Liver (tissue), 9 donors: Measurements from ENCODE around the gene GINS2. TPM values are rescaled to one million over a fixed set of nuclear protein-coding genes. Genes with fewer than 3 reads are reported as not detected.

Experiments
- DNase-seq: peaks from one replicate; pipeline ENCODE4 v3.0.0-alpha.2; 2017; ENCODE audit warnings: low spot score
- H3K27ac ChIP-seq, 2 donors: one replicate each; pipeline ENCODE4 v1.7.0; 2013; ENCODE audit warnings: inconsistent platforms in 2 of 2, low read length in 2 of 2, control low read depth in 1 of 2, low read depth in 1 of 2, mild to moderate bottlenecking in 1 of 2
- H3K27me3 ChIP-seq, 4 donors: one replicate each; pipeline versions ENCODE4 v1.6.1 to v1.7.0; 2013; ENCODE audit warnings: low read length in 3 of 4, inconsistent platforms in 1 of 4, mild to moderate bottlenecking in 1 of 4, moderate library complexity in 1 of 4; ENCODE audit not compliant: control insufficient read depth in 4 of 4, insufficient read depth in 4 of 4
- H3K36me3 ChIP-seq, 4 donors: one replicate each; pipeline versions ENCODE4 v1.6.1 to v1.7.0; 2013; ENCODE audit warnings: low read length in 3 of 4, mild to moderate bottlenecking in 3 of 4, low read depth in 1 of 4, moderate library complexity in 1 of 4; ENCODE audit not compliant: control insufficient read depth in 4 of 4, insufficient read depth in 3 of 4
- H3K4me1 ChIP-seq, 4 donors: one replicate each; pipeline versions ENCODE4 v1.6.1 to v1.7.0; 2013; ENCODE audit warnings: low read length in 3 of 4, mild to moderate bottlenecking in 3 of 4, moderate library complexity in 1 of 4; ENCODE audit not compliant: control insufficient read depth in 4 of 4, insufficient read depth in 4 of 4
- H3K4me3 ChIP-seq, 3 donors: one replicate each; pipeline versions ENCODE4 v1.6.1 to v1.7.0; 2013; ENCODE audit warnings: low read length in 3 of 3, control low read depth in 1 of 3, low read depth in 1 of 3, mild to moderate bottlenecking in 1 of 3
- H3K9ac ChIP-seq, 2 donors: one replicate each; pipeline ENCODE4 v1.7.0; 2013; ENCODE audit warnings: low read length in 2 of 2, mild to moderate bottlenecking in 2 of 2, moderate library complexity in 2 of 2, control low read depth in 1 of 2, low read depth in 1 of 2
- H3K9me3 ChIP-seq, 4 donors: one replicate each; pipeline versions ENCODE4 v1.6.1 to v1.7.0; 2013; ENCODE audit warnings: low read length in 3 of 4; ENCODE audit not compliant: control insufficient read depth in 4 of 4
- EGR1 ChIP-seq, 2 donors: IDR thresholded peaks; 2 replicates each; pipeline ENCODE4 v1.6.1; 2016 to 2018; ENCODE audit warnings: antibody characterized with exemption in 2 of 2, low read depth in 2 of 2
- FOXA2 ChIP-seq: IDR thresholded peaks from 2 replicates; pipeline ENCODE4 v1.6.1; 2016; ENCODE audit warnings: antibody characterized with exemption
- GABPA ChIP-seq, 2 donors: IDR thresholded peaks in 1 of 2; conservative IDR thresholded peaks in 1 of 2; 2 replicates each; pipeline ENCODE4 v1.6.1; 2016; ENCODE audit warnings: antibody characterized with exemption in 2 of 2, mild to moderate bottlenecking in 1 of 2, moderate library complexity in 1 of 2
- HNF4A ChIP-seq, 2 donors: conservative IDR thresholded peaks; 2 replicates each; pipeline ENCODE4 v1.6.1; 2016; ENCODE audit warnings: antibody characterized with exemption in 2 of 2, mild to moderate bottlenecking in 2 of 2
- NR2F2 ChIP-seq: IDR thresholded peaks from 2 replicates; pipeline ENCODE4 v1.6.1; 2016; ENCODE audit warnings: antibody characterized with exemption
- RAD21 ChIP-seq, 2 donors: IDR thresholded peaks; 2 replicates each; pipeline ENCODE4 v1.6.1; 2016; ENCODE audit warnings: antibody characterized with exemption in 2 of 2, mild to moderate bottlenecking in 2 of 2
- REST ChIP-seq: IDR thresholded peaks from 2 replicates; pipeline ENCODE4 v1.6.1; 2016; ENCODE audit warnings: antibody characterized with exemption, mild to moderate bottlenecking
- RXRA ChIP-seq, 2 donors: IDR thresholded peaks; 2 replicates each; pipeline ENCODE4 v1.6.1; 2017 to 2018; ENCODE audit warnings: antibody characterized with exemption in 2 of 2, mild to moderate bottlenecking in 1 of 2
- SP1 ChIP-seq: IDR thresholded peaks from 2 replicates; pipeline ENCODE4 v1.6.1; 2018; ENCODE audit warnings: antibody characterized with exemption, mild to moderate bottlenecking
- YY1 ChIP-seq: IDR thresholded peaks from 2 replicates; pipeline ENCODE4 v1.6.1; 2016; ENCODE audit warnings: antibody characterized with exemption, mild to moderate bottlenecking
- ZBTB33 ChIP-seq: IDR thresholded peaks from 2 replicates; pipeline ENCODE4 v1.6.1; 2016; ENCODE audit warnings: antibody characterized with exemption
- WGBS: extraction: QIAGEN DNeasy Blood & Tissue Kit; methylation state at CpG from one replicate; pipeline ENCODE4 v1.1.7; 2013; 5-methylcytosine and 5-hydroxymethylcytosine counted together
- polyA plus RNA-seq, 2 donors: library from polyadenylated mRNA; stranded (reverse) in 1 of 2; unstranded in 1 of 2; fragments of 200-250 nt in 1 of 2; fragments of >200 nt in 1 of 2; fragmentation: Nextera tagmentation in 1 of 2; extraction: Ambion mirVana in 1 of 2; gene quantifications; one replicate each; pipeline versions ENCODE4 v1.2.1 to v1.2.3, GENCODE V29; 2013 to 2015
- total RNA-seq, 2 donors: library from RNA; depleted of rRNA; stranded (reverse); fragments of >200 nt; gene quantifications; one replicate each; pipeline ENCODE4 v1.2.3, GENCODE V29; 2014
- TF ChIP-seq, protein P1 (sequence below): fragments of 150-350 bp; IDR thresholded peaks from 2 replicates; pipeline ENCODE4 v1.5.1; 2017; ENCODE audit warnings: improper control_type of control experiment, low read depth, low read length; ENCODE audit not compliant: missing input control
- TF ChIP-seq, protein P2 (sequence below): IDR thresholded peaks from 2 replicates; pipeline ENCODE4 v1.6.1; 2016; ENCODE audit warnings: antibody characterized with exemption
- donor health status: healthy.
- donor health status: healthy.
- donor health status: healthy.
- donor health status: healthy.
- donor health status: healthy.

Gene GINS2
- total and polyA plus RNA-seq, 4 donors = 0.17 to 9.3 (median 0.86) TPM

DNA sequence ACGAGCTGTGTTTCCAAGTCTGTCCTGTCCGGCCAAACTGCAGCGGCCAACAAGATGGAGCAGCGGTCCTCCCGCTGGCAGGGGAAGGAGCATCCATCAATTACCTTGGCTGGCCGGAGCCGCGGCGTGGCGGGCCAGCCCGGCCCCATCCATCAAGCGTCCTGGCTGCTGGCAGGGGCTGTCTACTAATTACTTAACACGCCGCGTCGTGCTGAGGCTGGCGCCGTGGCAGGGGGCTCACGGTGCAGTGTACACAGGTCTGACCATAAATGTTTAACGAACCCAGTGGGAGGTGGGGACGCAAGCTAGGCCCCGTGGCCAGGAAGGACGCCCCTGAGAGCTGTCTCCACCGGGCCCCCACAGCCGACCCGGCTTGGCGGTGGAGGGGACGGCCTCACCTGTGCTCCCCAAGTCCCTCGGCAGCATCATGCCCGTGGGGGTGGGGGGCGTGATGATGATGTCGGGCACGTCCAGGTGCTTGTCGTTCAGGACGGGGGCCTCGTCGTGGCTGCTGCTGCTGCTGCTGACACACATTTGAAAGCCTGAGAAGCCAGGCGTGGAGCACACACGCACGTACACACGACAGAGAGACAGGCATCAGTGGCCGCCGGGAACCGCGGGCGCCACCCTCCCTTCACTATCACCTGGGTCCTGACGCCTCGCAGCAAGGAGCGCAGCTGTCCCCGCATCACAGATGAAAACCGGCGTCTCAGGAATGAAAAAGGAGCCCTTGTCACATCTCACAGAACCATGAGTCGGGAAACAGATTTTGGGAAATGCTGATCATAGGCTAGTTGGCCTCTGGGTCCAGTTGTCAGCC lies 21.2 kb upstream of the GINS2 start:
- WGBS = 80% methylated on average over 53 of the region's 53 CpGs
- TF ChIP-seq, protein P1, sequence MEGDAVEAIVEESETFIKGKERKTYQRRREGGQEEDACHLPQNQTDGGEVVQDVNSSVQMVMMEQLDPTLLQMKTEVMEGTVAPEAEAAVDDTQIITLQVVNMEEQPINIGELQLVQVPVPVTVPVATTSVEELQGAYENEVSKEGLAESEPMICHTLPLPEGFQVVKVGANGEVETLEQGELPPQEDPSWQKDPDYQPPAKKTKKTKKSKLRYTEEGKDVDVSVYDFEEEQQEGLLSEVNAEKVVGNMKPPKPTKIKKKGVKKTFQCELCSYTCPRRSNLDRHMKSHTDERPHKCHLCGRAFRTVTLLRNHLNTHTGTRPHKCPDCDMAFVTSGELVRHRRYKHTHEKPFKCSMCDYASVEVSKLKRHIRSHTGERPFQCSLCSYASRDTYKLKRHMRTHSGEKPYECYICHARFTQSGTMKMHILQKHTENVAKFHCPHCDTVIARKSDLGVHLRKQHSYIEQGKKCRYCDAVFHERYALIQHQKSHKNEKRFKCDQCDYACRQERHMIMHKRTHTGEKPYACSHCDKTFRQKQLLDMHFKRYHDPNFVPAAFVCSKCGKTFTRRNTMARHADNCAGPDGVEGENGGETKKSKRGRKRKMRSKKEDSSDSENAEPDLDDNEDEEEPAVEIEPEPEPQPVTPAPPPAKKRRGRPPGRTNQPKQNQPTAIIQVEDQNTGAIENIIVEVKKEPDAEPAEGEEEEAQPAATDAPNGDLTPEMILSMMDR = no peak
- TF ChIP-seq SP1 (no peak), ZBTB33 (no peak), HNF4A (conservative IDR thresholded peaks at IDR 0.05) (no peak), YY1 (no peak), EGR1 (IDR thresholded peaks at IDR 0.05; ENCODE audit: low read depth in 2 of 2) (no peak), REST (no peak), NR2F2 (no peak)
- TF ChIP-seq, protein P2, sequence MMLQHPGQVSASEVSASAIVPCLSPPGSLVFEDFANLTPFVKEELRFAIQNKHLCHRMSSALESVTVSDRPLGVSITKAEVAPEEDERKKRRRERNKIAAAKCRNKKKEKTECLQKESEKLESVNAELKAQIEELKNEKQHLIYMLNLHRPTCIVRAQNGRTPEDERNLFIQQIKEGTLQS = no peak
- DNase-seq = no peak
- H3K4me1 ChIP-seq = no peaks in the 10 kb centered on the region
- H3K9ac ChIP-seq = no peak overlapping the region
- no peaks in the 10 kb centered on the region for H3K27me3 ChIP-seq
- no peak overlapping the region for H3K4me3 ChIP-seq
- H3K9me3 ChIP-seq = peaks cover 0 to 5% (median 0%) of the 10 kb centered on the region in 4 donors
- H3K27ac ChIP-seq = no peak overlapping the region
- no peaks in the 10 kb centered on the region for H3K36me3 ChIP-seq

- TF ChIP-seq REST = no peak
- TF ChIP-seq HNF4A (conservative IDR thresholded peaks at IDR 0.05) = no peak
- TF ChIP-seq NR2F2 = no peak
- TF ChIP-seq RAD21 (IDR thresholded peaks at IDR 0.05) = no peak
- TF ChIP-seq RXRA (IDR thresholded peaks at IDR 0.05) = no peak
- TF ChIP-seq SP1 = no peak
- no peak for TF ChIP-seq GABPA (IDR thresholded peaks at IDR 0.05 in 1 of 2, conservative IDR thresholded peaks at IDR 0.05 in 1 of 2)
- no peak for TF ChIP-seq FOXA2
- no peak overlapping the region for H3K9ac ChIP-seq
- no peak for DNase-seq
- no peaks in the 10 kb centered on the region for H3K27me3 ChIP-seq
- no peaks in the 10 kb centered on the region for H3K4me1 ChIP-seq
- WGBS = 96% methylated on average over 6 of the region's 6 CpGs
- no peak overlapping the region for H3K4me3 ChIP-seq
- peaks cover 0 to 5% (median 0%) of the 10 kb centered on the region in 4 donors for H3K9me3 ChIP-seq
- H3K36me3 ChIP-seq = no peaks in the 10 kb centered on the region
- no peak overlapping the region for H3K27ac ChIP-seq
Measured at GRCh38 chr16:85708338-85708737, 19.6 kb upstream of the GINS2 start.
